ENCODE results near the gene SDK1. TPM values are rescaled to one million over a fixed set of nuclear protein-coding genes. Genes with fewer than 3 reads are reported as not detected.

Gene SDK1
- total RNA-seq, 2 experiments from 2014 or later = 0.19 to 0.36 TPM

GRCh38 chr7:3338161-3338560, 37.1 kb downstream of the SDK1 start:
- Histone ChIP-seq H3K9me3 (ENCODE audit: low read length) (no peaks in the 10 kb centered on the region), H3K9me2 (ENCODE audit: insufficient read depth, low read length) (no peaks in the 10 kb centered on the region), H3K4me3 (ENCODE audit: low read depth, low read length, poor library complexity, severe bottlenecking) (no peak overlapping the region), H2AFZ (ENCODE audit: low read length) (no peak overlapping the region), H3K4me1 (ENCODE audit: insufficient read depth, low read length, poor library complexity, severe bottlenecking) (no peaks in the 10 kb centered on the region), H3K4me2 (ENCODE audit: low read length) (no peak overlapping the region), H3K27ac (ENCODE audit: low read depth, low read length, poor library complexity, severe bottlenecking) (no peak overlapping the region), H3K36me3 (ENCODE audit: insufficient read depth, low read length) (no peaks in the 10 kb centered on the region), H3K79me2 (ENCODE audit: insufficient read depth, low read depth, low read length) (no peaks in the 10 kb centered on the region), H4K20me1 (ENCODE audit: insufficient read depth, low read length) (no peaks in the 10 kb centered on the region)
- TF ChIP-seq EZH2phosphoT487 (IDR thresholded peaks at IDR 0.05; ENCODE audit: borderline replicate concordance, low read depth, low read length) = no peak
- no peak for TF ChIP-seq CTCF (conservative IDR thresholded peaks at IDR 0.05; ENCODE audit: low read length)
- intact Hi-C loops (cut with micrococcal nuclease; ENCODE audit: unreplicated experiment) = no loop called here
- no TSS peak for BruUV-seq (replicated peaks)
- ChIA-PET CTCF (ENCODE audit: unreplicated experiment) (no interaction called here), POLR2A (no interaction called here)
- DNase-seq (ENCODE audit: low spot score) = no peak

- no peak overlapping the region for H3K4me3 ChIP-seq (ENCODE audit: low read depth, low read length, poor library complexity, severe bottlenecking)
These were observed 44.8 kb downstream of the SDK1 start for GRCh38 chr7:3345699-3346481.

More at GRCh38 chr7:3345699-3346481, 44.8 kb downstream of the SDK1 start:
- no peaks in the 10 kb centered on the region for H3K9me2 ChIP-seq (ENCODE audit: insufficient read depth, low read length)
- H3K9me3 ChIP-seq (ENCODE audit: low read length) = no peaks in the 10 kb centered on the region
- no peaks in the 10 kb centered on the region for H4K20me1 ChIP-seq (ENCODE audit: insufficient read depth, low read length)
- no peak overlapping the region for H2AFZ ChIP-seq (ENCODE audit: low read length)
- H3K79me2 ChIP-seq (ENCODE audit: insufficient read depth, low read depth, low read length) = no peaks in the 10 kb centered on the region
- H3K4me1 ChIP-seq (ENCODE audit: insufficient read depth, low read length, poor library complexity, severe bottlenecking) = no peaks in the 10 kb centered on the region
- intact Hi-C loops (cut with micrococcal nuclease; ENCODE audit: unreplicated experiment) = no loop called here
- no peak for TF ChIP-seq CTCF (conservative IDR thresholded peaks at IDR 0.05; ENCODE audit: low read length)
- TF ChIP-seq EZH2phosphoT487 (IDR thresholded peaks at IDR 0.05; ENCODE audit: borderline replicate concordance, low read depth, low read length) = no peak
- no peaks in the 10 kb centered on the region for H3K36me3 ChIP-seq (ENCODE audit: insufficient read depth, low read length)
- ChIA-PET POLR2A (interaction anchor here (0.5 to 1.0 kb wide), 4 partner anchors 9 to 505 kb away, joined by 3 to 9 read pairs (median 3); no protein-coding TSS in a partner anchor), CTCF (ENCODE audit: unreplicated experiment) (interaction anchor here (0.6 to 1.3 kb wide), 2 partner anchors 10 to 11 kb away, joined by 3 read pairs; no protein-coding TSS in a partner anchor)
- DNase-seq (ENCODE audit: low spot score) = no peak
- no peak overlapping the region for H3K27ac ChIP-seq (ENCODE audit: low read depth, low read length, poor library complexity, severe bottlenecking)
- no peak overlapping the region for H3K4me2 ChIP-seq (ENCODE audit: low read length)
- no TSS peak for BruUV-seq (replicated peaks)

Measured in OCI-LY7 (cell line).